Stimulated activated CD4-positive, alpha-beta T cell treated with anti-CD3 and anti-CD28 coated beads, Interleukin-15, amount 100 ng/mL, for 24 hours (primary cell): ENCODE data around the gene SMARCC2.

ENCODE experiments used
- DNase-seq: peaks from one replicate; pipeline ENCODE4 v3.0.0-alpha.2; 2020

The SMARCC2 gene

DNA sequence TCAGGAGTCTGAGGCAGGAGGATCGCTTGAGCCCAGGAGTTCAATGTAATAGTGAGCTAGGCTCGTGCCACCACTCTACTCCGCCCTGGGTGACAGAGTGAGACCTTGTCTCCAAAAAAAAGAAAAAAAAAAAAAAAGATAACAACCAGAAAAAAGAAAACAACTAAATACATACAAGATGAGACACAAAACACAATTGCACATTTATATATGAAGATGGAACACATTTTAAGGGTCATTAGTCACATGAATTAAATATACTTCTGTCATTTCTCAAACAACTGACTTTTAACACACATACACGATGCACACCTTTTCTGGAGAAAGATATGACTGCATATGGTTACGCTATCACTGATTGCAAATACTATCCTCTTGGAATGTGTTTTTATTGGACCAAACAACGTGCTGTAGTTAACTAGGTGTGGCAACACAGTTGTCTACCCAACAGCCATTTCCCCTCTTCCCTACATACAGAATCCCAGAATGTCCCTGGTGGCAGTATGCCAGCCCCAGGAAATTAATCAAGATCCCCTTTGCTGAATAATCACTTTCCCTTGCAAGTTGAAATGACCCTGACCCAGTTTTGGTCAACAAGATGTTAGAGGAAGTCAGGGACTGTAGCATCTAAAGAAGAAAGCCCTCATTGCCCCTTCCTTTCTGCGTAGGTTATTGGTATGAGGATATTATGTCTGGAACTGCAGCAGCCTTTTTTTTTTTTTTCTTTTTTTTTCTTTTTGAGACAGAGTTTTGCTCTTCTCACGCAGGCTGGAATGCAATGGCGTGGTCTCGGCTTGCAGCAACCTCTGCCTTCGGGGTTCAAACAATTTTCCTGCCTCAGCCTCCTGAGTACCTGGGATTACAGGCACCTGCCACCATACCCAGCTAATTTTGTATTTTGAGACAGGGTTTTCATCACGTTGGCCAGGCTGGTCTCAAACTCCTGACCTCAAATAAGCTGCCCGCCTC, 42.5 kb downstream of the SMARCC2 start:
- DNase-seq: no peak

- no peak for DNase-seq
Measured at GRCh38 chr12:56145217-56145616, 44.1 kb downstream of the SMARCC2 start.

DNA sequence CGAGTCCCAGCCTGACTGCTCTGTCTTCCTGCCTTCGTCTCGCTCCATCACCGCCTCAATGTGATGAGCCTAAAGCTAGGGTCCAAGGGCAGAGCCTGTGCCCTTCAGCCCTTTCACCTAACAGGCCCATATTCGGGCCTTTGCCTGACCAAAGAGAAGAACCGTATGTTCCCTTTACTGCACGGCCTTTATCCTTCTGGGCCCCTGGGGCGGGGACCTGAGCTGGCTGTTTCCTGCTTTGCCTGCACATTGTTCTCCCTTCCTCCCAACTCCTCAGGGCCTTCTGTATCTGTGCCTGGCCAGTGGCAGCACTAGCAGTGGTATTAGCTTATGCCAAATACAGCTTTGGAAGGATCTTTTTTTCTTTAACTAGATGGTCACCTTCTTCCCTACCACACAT, 45.4 kb downstream of the SMARCC2 start:
- DNase-seq: no peak

DNA sequence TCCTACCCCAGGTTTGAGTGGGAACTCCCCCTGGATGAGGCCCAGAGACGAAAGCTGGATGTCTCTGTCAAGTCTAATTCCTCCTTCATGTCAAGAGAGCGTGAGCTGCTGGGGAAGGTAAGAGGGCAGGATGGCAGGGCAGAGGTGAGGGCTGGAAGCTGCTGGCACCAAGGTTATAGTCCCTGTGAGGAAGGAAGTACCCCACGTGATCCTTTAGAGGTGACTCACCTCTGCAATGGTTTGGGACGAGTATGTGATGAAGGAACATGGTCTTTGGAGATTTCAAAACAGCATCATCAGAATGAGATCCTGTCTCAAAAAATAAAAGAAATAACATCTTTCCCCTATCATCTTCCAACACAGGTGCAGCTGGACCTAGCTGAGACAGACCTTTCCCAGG, 46.1 kb downstream of the SMARCC2 start:
- no peak for DNase-seq

- DNase-seq: no peak
Measured at GRCh38 chr12:56141946-56142784, 47.1 kb downstream of the SMARCC2 start.

GRCh38 chr12:56137853-56138571, 51.3 kb downstream of the SMARCC2 start:
- no peak for DNase-seq

DNA sequence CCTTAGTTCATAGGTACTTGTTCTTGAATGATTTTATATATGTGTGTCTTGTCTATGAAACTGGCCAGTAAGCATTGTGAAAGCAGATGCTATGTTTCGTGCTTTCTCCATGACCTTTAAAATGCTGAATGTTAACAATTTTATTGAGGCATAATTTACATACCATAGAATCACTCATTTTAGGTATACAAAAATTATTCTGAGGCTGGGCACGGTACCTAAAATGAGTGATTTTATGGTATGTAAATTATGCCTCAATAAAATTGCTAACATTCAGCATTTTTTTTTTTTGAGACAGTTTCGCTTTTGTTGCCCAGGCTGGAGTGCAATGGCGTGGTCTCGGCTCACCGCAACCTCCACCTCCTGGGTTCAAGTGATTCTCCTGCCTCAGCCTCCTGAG, 54.4 kb downstream of the SMARCC2 start:
- DNase-seq: no peak

DNA sequence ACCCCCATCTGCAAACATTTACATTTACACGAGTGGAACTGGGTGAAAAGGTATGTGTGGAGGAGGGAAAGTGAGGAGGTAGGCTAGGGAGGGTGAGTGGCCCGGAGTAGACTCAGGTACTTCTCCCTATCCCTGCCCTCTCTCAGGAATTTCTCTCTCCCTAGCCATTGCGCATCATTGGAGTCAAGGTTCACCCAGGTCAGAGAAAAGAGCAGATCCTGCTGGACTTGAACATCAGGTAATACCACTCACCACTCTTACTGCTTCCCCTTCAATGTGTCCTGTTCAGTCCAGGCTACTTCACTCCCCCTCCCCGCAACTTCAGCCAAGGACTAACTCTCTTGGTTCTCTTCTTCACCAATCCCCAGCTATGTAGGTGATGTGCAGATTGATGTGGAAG, 58.4 kb downstream of the SMARCC2 start:
- DNase-seq: no peak

DNA sequence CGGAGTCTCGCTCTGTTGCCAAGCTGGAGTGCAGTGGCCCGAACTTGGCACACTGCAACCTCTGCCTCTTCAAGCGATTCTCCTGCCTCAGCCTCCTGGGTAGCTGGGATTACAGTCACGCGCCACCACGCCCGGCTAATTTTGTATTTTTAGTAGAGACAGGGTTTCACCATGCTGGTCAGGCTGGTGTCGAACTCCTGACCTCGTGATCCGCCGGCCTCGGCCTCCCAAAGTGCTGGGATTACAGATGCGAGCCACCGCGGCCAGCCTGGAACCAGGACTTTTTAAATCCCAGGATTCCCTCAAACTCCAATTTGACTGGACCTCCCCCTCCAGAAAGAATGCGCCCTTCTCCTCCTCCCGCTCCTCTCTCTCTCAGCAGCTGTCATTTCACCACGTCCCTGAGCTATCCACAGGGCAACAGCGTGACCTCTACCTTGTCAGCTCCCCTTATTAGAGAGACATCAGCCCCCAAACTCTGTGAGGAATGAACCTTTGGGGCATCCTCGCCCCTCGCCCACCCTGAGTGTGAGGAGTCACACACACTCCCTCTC, 59.3 kb downstream of the SMARCC2 start:
- no peak for DNase-seq

DNA sequence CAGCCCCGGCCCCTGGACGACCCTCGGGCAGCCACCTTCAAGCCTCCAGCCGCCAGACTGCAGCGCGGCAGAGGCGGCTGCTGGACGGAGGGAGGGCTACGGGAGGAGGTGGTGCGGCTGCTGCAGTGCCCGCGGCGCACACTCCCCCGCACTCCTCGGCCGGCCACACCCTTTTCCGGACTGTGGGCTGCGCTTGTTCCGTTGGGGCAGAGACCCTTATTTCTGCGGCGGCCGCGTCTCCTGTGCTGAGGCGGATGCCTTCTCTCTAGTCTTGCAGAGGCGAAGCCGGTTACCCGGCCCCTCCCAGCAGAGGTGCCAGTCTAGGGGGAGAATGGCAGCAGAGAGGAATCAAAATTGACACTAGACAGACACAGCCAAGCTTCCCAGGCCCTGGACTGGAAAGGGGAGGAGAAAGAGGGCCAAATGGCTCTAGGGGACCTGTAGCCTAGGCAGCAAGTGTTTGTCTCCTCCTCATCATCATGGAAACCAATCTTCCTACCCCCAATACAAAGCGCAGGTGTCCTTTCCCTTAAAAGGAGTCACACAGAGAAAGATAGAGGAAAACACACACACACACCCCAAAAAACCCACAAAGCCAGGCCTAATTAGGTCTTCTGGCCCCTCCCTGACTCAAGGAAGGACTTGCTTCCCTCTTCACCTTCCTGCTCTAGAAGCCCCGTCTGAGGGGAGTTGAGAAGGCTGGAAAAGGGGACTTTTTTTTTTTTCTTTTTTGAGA, 59.9 kb downstream of the SMARCC2 start:
- DNase-seq: peak; percentile 81

GRCh38 chr12:56128670-56129205, 60.5 kb downstream of the SMARCC2 start:
- peak; percentile 38 for DNase-seq

DNA sequence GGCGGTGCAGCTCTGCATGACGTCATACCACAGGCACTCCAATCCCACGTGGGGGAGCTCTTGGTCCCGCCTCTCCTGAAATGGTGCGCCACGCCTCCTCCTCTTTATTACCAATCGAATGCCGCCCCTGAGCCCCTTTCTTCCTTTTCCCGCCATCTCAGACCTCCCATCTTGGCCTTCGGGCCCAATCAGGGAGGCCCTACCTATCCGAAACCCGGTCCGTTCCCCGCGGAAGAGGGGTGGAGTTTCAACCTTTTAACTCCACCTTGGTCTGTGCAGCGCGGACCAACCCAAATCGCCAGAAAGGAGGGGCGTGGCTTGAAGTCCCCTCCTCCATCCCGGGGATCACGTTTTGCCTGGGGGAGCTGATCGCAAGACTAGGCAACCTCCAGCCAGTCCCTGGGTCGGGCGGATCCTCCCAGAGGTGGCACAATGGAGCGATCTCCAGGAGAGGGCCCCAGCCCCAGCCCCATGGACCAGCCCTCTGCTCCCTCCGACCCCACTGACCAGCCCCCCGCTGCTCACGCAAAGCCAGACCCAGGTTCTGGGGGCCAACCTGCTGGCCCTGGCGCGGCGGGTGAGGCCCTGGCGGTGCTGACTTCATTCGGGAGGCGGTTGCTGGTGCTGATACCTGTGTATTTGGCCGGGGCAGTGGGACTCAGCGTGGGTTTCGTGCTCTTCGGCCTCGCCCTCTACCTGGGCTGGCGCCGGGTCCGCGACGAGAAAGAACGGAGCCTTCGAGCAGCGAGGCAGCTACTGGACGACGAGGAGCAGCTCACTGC, 61.2 kb downstream of the SMARCC2 start, which contains the start of gene ESYT1:
Gene ESYT1 (plus strand): TSS at position 380 of the 782 bp plus-strand sequence. CDS start 53 bp downstream, at position 433.
- peak; percentile 98 for DNase-seq

GRCh38 chr12:56127485-56127887, 61.8 kb downstream of the SMARCC2 start:
- no peak for DNase-seq

DNA sequence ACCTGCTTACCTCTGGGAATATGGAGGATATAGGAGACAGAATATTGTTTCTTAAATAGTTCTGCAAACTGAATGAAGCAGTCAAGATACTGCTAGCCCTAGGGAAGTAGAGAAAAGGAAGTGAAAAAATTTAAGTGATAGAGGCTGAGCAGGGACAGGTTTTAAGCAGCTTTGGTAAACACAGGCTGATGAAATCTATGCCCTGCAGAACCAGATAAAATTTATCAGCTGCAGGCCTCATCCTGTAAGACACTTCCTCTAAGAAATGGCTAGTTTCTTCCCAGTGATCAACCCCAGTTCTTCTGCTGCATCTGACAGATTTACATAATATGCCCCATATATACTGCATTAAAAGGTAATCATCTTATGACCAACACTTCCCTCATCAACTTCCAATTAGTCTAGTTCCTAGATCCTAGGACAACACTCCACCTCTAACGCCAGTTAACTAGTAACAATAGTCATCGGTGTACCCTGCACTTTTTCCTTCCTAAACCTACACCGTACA, 62.5 kb downstream of the SMARCC2 start:
- DNase-seq: no peak

- no peak for DNase-seq
Measured at GRCh38 chr12:56124133-56124532, 65.2 kb downstream of the SMARCC2 start.

GRCh38 chr12:56122637-56123036, 66.6 kb downstream of the SMARCC2 start:
- no peak for DNase-seq

DNA sequence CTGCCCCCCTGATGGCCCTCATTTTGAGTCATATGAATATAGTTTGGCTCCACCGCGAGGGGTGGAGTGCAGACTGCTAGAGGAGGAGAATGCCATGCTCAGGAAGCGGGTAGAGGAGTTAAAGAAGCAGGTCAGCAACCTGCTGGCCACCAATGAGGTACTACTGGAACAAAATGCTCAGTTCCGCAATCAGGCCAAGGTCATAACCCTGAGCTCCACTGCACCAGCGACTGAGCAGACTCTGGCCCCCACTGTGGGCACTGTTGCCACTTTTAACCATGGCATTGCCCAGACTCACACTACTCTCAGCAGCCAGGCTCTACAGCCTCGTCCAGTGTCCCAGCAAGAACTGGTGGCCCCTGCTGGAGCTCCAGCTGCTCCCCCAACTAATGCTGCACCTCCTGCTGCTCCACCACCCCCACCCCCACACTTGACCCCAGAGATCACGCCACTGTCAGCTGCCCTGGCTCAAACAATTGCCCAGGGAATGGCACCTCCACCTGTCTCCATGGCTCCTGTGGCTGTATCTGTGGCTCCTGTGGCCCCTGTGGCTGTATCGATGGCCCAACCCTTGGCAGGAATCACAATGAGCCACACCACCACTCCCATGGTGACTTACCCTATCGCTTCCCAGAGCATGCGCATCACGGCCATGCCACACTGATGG, 67.9 kb downstream of the SMARCC2 start:
- no peak for DNase-seq

DNA sequence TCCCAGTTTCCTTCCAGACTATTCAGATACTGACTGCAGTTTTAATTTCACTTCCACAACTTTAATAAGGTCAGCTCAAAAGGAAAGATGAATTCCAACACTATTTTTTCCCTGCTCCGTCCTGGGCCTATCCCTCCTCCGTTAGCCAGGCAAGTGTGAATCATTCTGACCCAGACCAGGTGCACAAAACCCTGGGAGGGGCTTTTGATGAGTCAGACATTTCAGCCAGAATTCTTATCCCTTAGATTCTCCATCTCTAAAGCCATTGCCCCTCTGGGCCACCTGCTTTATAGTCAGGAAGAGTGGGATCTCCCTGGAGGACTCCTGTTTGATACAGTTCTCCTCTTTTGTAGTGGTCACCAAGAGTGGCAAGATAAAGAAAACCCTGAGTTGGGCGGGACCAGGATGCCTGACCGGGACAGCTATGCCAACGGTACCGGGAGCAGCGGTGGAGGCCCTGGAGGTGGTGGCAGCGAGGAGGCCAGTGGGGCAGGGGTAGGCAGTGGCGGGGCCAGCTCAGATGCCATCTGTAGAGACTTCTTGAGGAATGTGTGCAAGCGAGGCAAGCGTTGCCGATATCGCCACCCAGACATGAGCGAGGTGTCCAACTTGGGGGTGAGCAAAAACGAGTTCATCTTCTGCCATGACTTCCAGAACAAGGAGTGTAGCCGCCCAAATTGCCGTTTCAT, 69.0 kb downstream of the SMARCC2 start:
- DNase-seq: no peak

- DNase-seq: peak; percentile 74
Measured at GRCh38 chr12:56119361-56119796, 69.9 kb downstream of the SMARCC2 start.
